Osteocyte (in vitro differentiated cells): ENCODE results near the gene TGM1. TPM values are rescaled to one million over a fixed set of nuclear protein-coding genes. Genes with fewer than 3 reads are reported as not detected.
A peak's percentile ranks its signal among the peaks of the same experiment; 100 is the strongest.

ENCODE experiments used
- DNase-seq: peaks from one replicate; pipeline ENCODE4 v3.0.0; 2021; ENCODE audit warnings: mixed read lengths; ENCODE audit not compliant: unreplicated experiment; ENCODE audit errors: extremely low spot score
- H3K27ac Mint-ChIP-seq: one replicate; pipeline ENCODE4 v1.8.0; 2021; ENCODE audit warnings: mild to moderate bottlenecking, mixed read lengths; ENCODE audit not compliant: unreplicated experiment
- H3K27me3 Mint-ChIP-seq: one replicate; pipeline ENCODE4 v1.8.0; 2021; ENCODE audit warnings: mixed read lengths; ENCODE audit not compliant: unreplicated experiment
- H3K36me3 Mint-ChIP-seq: one replicate; pipeline ENCODE4 v1.8.0; 2021; ENCODE audit warnings: mixed read lengths; ENCODE audit not compliant: unreplicated experiment
- H3K4me1 Mint-ChIP-seq: one replicate; pipeline ENCODE4 v1.8.0; 2021; ENCODE audit warnings: mixed read lengths; ENCODE audit not compliant: unreplicated experiment
- H3K4me3 Mint-ChIP-seq: one replicate; pipeline ENCODE4 v1.8.0; 2021; ENCODE audit warnings: mild to moderate bottlenecking, moderate library complexity, mixed read lengths; ENCODE audit not compliant: unreplicated experiment
- H3K9me3 Mint-ChIP-seq: one replicate; pipeline ENCODE4 v1.8.0; 2021; ENCODE audit warnings: mixed read lengths; ENCODE audit not compliant: unreplicated experiment
- CTCF ChIP-seq: fragments of 200-600 bp; sonication (generic); IDR thresholded peaks from 2 replicates; pipeline ENCODE4 v1.5.0; 2021; ENCODE audit warnings: antibody characterized with exemption, mild to moderate bottlenecking, moderate library complexity
- total RNA-seq: library from RNA; stranded (reverse); gene quantifications from 2 replicates; pipeline ENCODE4 v1.2.1, GENCODE V29; 2021

Gene TGM1
- total RNA-seq, 1 donor from 2014 or later: 2.1 TPM

DNA sequence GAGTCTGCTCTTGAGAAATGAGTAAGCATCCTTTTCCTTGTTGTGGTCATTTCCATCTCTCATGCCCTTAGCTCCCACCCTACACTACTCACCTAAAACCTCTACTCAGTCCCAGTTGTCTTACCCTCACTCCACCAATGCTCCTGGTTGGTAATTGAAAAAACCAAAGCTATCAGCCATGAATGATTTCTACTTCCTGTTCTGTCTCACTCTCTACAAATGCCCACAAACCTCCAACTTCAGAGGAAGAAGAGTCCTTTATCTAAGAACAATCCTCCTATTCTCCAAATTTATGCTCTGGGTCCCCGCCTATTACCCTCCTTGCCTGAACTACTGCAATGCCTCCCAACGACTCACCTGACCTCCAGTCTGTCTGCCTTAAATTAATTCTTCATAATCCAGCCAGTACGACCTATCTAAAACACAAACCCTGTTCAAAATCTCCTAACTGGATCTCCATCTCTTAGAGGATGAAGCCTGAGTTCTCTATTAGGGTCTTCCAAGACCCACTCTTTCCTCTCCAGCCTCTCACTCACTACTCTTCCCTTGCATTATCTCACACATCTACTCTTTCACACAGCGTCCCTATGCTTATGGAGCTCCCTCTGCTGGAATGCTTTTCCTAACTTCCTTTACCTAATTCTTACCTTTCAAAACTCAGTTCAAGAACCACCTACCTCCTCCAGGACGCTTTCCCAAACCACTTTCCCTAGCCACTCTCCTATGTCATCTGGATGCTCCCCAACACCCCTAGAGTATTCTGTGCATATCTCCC lies 34.4 kb upstream of the TGM1 start:
- no peak for DNase-seq
- Mint-ChIP-seq H3K27ac (peak overlapping the region; percentile 54), H3K36me3 (peaks cover 11% of the 10 kb centered on the region), H3K4me1 (peaks cover 31% of the 10 kb centered on the region), H3K9me3 (no peaks in the 10 kb centered on the region), H3K4me3 (peak overlapping the region; percentile 7), H3K27me3 (no peaks in the 10 kb centered on the region)
- TF ChIP-seq CTCF: peak; percentile 55

DNA sequence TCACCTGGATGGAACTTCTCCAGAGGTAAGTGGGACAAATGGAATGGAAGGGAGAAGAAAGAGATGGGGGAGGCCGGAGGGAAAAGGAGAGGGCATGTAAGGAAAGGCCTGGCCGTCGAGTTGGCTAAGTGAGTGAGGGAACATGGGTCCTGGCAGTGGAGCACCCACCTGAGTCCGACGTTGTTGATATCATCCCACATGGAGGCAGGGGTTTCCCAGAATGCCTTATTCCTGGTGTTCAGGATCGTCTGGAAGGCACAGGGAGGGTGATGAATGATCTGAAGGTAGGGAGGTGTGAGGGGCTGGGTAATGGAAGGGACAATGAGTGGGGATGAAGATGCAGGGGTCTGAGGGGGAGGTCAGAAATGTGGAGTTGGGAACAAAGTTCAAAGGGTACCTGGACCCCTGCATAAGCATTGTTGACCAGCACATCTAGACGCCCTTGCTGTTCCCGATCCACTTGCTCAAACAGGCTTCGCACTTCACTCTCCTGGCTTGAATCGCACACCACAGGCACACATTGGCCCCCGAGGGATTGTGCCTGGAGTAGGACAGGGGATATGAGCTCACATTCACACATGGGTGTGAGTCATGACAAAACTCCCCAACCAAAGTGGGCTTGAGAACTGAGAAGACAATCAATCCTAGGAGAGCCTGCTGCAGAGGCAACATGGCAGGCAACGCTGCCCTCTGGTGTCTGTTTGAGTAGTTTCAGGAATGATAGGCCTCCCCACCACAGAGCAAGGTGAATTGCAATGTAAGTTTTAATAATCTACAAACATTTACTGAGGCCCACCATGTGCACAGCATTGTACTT lies 33.6 kb upstream of the TGM1 start:
- Mint-ChIP-seq H3K4me1 (peaks cover 31% of the 10 kb centered on the region), H3K27me3 (no peaks in the 10 kb centered on the region), H3K9me3 (no peaks in the 10 kb centered on the region), H3K27ac (peak overlapping the region; percentile 79), H3K4me3 (no peak overlapping the region), H3K36me3 (peaks cover 12% of the 10 kb centered on the region)
- peak; percentile 88 for DNase-seq
- TF ChIP-seq CTCF: peak; percentile 85

DNA sequence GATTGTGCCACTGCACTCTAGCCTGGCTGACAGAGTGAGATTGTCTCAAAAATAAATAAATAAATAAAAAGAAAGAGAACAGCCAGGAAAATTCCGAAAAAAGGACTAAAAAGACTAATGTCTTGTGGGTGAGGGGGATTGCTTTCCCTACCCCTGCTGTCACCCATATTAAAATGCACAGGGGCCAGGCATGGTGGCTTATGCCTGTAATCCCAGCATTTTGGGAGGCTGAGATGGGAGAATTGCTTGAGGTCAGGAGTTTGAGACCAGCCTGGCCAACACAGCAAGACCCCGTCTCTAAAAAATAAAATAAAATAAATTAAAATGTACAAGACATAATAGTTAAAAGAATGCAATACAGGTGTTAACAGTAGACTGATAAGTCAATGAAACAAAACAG lies 30.5 kb upstream of the TGM1 start:
- H3K4me1 Mint-ChIP-seq: peaks cover 15% of the 10 kb centered on the region
- H3K36me3 Mint-ChIP-seq: peaks cover 20% of the 10 kb centered on the region
- no peaks in the 10 kb centered on the region for H3K27me3 Mint-ChIP-seq
- TF ChIP-seq CTCF: no peak
- no peak overlapping the region for H3K27ac Mint-ChIP-seq
- H3K9me3 Mint-ChIP-seq: no peaks in the 10 kb centered on the region
- no peak for DNase-seq
- H3K4me3 Mint-ChIP-seq: no peak overlapping the region

DNA sequence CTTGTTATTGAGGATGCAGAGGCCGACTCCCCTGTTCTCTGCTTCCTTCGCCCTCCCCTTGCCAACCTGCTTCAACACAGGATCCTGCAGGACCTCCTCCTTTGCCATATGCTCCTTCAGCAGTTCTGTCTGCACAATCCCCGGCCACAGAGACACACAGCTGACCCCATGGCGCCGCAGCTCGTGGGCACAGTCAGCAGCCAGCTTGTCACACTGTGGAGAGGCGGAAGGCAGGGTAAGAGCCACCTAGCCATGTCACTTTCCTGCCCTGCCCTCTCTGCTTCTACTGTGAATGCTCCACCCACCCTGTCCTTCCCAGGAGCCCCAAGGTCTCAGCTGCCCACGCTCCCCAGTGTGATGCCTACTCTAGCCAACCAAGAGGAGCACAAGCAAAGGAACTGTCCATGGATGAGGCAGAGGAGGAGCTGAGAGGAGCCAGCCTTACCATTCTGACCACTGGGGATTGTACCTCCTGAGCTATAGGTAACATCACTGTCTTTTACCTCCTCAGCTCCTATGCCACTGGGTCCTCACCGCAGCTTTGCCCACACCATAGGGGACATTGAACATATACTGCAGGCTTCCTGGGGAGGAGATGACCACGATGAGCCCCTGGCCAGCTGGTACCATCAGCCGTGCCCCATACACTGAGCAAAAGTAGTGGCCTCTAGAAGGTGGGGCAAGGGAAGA lies 29.3 kb upstream of the TGM1 start:
- H3K4me3 Mint-ChIP-seq: no peak overlapping the region

More for the DNA sequence above, 29.3 kb upstream of the TGM1 start:
- H3K4me1 Mint-ChIP-seq: peaks cover 9% of the 10 kb centered on the region
- no peak overlapping the region for H3K27ac Mint-ChIP-seq
- no peaks in the 10 kb centered on the region for H3K27me3 Mint-ChIP-seq
- peaks cover 20% of the 10 kb centered on the region for H3K36me3 Mint-ChIP-seq
- no peaks in the 10 kb centered on the region for H3K9me3 Mint-ChIP-seq
- DNase-seq: no peak
- no peak for TF ChIP-seq CTCF
